GM18508 (cell line): ENCODE measurements around the gene FKBP2.
A peak's percentile ranks its signal among the peaks of the same experiment; 100 is the strongest.
"Not testable (repeated sequence)": the region's sequence is repeated elsewhere in the genome, so short reads cannot be mapped to it uniquely, and the experiment has no call there.

Experiments
- ATAC-seq: cut with Tn5 transposase; IDR thresholded peaks from one replicate; pipeline ENCODE4 v1.9.1; 2021; ENCODE audit warnings: moderate number of reproducible peaks; ENCODE audit not compliant: insufficient read depth, unreplicated experiment

The FKBP2 gene

GRCh38 chr11:64232182-64232966, 8.5 kb upstream of the FKBP2 start:
- ATAC-seq, result no peak

DNA sequence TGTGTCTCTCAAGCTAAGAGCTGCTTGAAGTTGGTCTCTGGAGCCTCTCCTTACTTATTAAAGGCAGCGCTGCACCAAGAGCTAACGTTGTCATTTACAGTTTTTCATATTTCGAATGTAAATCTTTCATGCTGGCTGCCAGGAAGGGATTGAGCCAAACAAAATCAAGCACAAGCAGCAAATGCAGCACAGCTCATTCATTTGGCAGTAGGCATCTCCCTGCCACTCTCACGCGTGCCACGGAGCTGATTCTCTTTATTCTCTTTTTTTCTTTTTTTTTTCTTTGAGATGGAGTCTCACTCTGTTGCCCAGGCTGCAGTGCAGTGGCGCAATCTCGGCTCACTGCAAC, 8.0 kb upstream of the FKBP2 start:
- ATAC-seq, result no peak

- no peak for ATAC-seq
Observed at GRCh38 chr11:64233913-64234586, 6.8 kb upstream of the FKBP2 start, which contains the start of gene VEGFB. VEGFB (plus strand) TSS chr11:64234584; CDS start chr11:64234834, 250 bp downstream.

- ATAC-seq, result no peak
Observed at GRCh38 chr11:64234647-64235379, 6.1 kb upstream of the FKBP2 start.

GRCh38 chr11:64235437-64236161, 5.3 kb upstream of the FKBP2 start:
- ATAC-seq, result no peak

- ATAC-seq, result no peak
Observed at GRCh38 chr11:64237484-64237951, 3.4 kb upstream of the FKBP2 start.

DNA sequence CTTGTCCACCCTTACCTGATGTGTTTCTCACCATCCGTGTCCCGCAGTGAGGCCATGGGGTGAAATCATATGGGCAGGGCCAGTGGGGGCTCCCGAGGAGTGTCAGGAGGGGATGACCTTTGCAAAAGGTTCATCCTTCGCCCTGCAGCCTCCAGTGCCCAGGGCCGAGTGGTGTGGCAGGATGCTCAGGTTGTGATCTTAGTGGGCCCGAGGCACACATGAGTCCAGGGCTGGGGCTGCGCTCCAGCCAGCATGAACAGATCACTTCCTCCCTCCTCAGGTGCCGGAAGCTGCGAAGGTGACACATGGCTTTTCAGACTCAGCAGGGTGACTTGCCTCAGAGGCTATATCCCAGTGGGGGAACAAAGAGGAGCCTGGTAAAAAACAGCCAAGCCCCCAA, 2.8 kb upstream of the FKBP2 start:
- no peak for ATAC-seq

- no peak for ATAC-seq
Observed at GRCh38 chr11:64238999-64239398, 1.9 kb upstream of the FKBP2 start.

DNA sequence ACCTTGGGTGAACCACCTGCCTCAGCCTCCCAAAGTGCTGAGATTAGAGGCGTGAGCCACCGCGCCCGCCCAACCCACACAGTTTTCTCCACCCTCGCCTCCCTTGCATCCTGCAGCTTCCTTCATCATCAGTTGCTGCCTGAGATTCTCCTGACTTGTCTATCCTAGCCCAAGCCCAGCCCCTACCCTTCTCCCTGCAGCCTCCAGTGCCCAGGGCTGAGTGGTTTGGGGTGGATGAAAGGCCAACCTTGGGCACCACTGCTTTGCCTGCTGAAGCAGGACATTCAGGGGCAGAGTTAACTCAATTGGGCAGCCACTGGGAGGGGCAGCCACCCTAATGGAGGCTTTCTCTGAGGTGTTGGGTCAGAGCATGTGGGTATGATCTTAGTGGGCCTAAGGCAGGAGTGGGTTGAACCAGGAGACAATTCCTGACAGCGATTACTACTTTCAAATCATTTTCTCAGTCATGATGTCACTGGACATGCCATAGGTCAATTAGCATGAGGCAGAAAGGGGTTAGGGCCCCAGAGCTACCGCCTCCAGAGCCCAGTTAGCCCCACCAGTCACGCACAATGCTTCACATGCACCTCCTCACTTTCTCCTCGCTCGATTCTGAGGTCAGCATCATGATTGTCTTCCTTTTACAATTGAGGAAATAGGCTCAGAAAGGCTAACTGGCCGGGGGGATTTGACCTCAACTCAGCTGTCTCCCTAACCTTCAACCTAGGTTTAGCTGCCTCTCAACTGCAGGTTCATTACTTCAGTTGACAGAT, 1.0 kb upstream of the FKBP2 start:
- no peak for ATAC-seq

GRCh38 chr11:64241241-64241490, 271 bp downstream of the FKBP2 start:
- peak; percentile 34 for ATAC-seq

GRCh38 chr11:64241491-64242374, 838 bp downstream of the FKBP2 start:
- ATAC-seq, result peak; percentile 37

DNA sequence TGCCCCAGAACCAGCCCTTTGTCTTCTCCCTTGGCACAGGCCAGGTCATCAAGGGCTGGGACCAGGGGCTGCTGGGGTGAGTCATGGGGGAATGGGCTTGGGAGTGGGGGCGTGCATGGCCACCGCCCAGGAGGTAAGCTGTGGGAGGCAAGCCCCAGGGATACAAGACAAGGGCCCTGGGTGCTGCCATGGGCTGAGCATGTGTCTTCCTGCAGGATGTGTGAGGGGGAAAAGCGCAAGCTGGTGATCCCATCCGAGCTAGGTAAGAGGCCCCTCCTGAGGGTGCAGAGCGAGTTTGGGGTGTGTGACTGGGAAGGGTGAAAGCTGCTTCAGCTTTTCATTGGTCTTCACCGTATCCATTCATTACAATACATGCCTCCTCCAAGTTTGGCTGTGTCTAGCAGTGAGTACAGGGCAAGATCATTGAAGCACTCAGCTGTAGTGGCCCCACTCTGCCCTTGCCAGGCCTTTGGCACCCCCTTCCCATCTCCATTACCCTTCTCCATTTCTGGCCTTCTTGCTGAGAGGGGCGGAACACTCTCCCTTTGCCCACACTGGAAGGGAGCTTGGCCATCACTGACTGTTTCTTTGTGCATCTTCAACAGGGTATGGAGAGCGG, 2.5 kb downstream of the FKBP2 start:
- no peak for ATAC-seq

DNA sequence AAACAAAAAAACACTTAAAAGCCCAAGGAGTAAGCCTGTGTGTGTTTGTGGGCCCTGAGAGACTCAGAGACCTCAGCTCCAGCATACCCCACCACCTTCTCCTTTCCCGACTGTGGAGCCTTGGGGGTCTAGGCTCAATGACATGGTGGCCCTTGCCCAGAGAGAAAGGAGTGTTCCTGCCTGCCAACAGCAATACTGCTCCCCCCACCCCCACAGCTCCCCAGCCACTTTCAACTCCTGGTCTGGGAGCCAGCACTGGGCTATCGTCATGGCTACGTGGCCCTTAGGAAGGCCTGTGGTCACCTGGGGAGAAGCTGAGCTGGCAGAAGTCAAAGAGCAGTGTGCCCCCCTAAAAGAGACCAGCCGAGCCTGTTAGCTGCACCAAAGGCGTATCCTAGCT, 3.2 kb downstream of the FKBP2 start:
- ATAC-seq, result no peak

GRCh38 chr11:64244966-64245365, 4.1 kb downstream of the FKBP2 start:
- ATAC-seq, result no peak

GRCh38 chr11:64245401-64245796, 4.5 kb downstream of the FKBP2 start:
- no peak for ATAC-seq

- no peak for ATAC-seq
Observed at GRCh38 chr11:64245797-64246620, 5.1 kb downstream of the FKBP2 start.

DNA sequence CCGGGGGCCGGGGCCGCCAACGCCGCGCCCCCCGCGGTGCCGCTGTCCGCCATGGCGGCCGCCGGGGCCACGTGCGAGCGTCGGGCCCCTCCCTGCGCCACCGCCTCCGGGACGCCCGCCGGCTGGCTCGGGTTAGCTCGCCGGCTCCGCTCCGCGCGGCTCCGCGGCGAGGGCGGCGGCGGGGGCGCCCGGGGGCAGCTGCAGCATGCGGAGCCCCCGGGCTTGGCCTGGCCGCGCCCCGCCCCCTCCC, 5.7 kb downstream of the FKBP2 start:
- not testable (repeated sequence) for ATAC-seq
